ENCODE results near the gene HSD17B12.

HSD17B12 gene

DNA sequence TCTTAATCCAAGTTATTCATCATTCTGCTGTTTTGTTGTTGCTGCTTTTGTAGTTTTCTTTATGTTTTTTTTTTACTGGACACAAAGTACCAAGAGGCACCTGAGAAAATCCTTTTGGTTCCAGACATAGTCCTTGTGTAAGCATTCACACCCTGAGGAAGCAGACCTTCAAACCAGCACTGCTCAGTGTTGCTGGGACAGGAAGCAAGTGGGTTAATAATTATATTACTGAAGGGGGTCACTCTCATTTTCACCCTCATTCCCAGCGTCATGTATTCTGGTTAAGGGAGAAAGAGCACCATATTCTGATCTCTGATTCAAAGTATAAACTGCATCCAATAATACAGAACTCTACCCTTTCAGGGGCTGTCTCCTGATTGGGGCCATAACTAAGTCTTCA, 194.2 kb downstream of the HSD17B12 start:
- no peak for DNase-seq

DNA sequence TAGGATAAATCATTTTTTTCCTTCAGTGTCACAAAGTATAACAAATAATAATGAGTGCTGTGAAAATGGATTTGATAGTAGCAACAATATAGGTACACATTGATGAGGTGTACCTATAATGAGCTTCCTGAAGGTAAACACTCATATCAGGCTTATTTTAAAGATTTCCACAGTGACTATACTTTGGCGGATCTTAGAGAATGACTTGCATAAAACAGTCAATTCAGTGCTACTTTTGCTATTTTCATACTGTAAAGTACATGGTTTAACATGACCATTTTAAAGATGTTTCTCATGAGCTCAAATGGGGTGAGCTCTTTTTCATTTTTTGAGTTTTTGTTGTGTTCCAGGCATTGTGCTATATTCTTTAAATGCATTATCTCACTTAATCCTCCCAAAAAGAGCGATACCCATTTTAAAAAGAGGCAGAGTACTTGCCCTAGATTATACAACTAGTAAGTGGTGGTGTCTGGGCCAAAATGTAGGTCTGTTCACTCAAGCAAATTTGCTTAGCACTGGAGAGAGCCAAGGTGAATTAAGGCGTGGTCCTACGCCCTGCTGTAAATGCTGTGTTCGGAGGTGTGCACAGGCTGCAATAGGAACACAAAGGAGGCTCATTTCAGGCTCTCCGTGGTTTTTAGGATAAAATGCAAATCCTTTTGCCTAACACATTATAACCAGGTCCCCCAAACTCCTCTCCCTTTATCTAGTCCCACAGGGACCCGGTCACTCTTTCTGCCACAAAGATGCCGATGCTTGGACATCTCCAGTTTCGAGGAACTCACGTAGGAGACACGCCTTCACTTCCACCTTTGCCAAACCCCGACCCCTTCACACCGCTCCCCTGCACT, 199.5 kb downstream of the HSD17B12 start:
- no peak for DNase-seq

DNA sequence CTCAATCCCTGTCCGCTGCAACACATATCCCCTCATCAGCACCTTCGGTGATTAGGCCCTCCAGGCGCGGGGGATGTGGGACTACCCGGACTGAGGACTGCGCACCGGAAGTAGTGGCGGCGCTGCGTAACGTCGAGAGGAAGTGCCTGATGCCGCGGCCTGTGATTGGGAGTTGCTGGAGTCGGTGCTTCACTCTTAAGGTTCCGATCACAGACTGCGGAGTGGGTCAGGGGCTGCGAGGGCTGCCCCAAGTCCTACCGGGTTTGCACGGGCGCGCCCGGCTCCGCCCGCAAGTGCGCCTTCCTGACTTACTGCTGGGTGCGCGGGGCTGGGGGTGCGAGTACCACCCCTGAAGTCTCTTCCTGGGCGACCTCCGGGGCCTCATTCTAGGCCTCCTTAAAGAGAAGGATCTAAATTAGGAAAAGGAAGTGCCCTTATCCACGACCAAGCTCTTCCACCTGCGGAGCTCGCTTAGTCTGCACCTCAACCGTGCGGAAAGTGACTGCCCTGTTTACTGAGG, 200.2 kb downstream of the HSD17B12 start, which contains the start of gene ALKBH3:
Gene ALKBH3, plus strand, starts transcription at position 192 of the 520 bp plus-strand sequence. CDS start 1,822 bp downstream, outside the sequence.
- DNase-seq, result peak; percentile 90

DNA sequence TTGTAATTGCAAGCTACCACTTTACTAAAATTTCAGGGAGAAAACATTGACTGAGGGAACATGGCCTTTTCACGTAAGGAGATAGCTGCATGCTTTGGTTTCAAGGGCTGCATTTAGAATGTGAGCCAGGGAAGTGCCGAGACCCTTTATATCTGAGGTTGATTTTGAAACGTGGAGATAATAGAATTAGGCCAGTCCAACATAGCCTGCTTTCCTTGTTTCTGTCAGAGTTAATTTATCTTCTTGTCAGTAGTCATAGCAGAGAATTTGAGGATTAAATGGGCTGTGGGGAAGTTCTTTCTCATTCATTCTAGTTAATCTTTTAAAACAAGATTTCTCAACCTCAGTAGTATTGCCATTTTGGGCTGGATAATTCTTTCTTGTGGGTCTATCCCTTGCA, 212.3 kb downstream of the HSD17B12 start:
- no peak for DNase-seq

- DNase-seq, result no peak
Observed at GRCh38 chr11:43894546-43894945, 214.0 kb downstream of the HSD17B12 start.

DNA sequence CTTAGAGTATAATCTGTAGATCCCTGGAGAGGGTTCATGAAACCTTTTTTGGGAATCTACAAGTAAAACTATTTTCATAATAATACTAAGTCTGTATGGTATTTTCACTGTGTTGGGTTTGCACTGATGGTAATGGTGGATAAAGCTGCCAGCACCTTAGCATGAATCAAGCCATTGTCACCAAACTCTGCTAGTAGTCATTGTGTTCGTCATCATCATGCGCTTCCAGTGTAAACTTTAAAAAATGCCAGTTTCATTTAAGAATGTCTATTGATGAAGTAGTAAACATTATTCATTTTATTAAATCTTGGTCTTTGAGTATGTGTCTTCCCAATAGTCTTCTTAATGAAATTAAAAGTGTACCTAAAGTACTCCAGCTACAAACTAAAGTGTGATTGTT, 215.1 kb downstream of the HSD17B12 start:
- DNase-seq, result no peak

DNA sequence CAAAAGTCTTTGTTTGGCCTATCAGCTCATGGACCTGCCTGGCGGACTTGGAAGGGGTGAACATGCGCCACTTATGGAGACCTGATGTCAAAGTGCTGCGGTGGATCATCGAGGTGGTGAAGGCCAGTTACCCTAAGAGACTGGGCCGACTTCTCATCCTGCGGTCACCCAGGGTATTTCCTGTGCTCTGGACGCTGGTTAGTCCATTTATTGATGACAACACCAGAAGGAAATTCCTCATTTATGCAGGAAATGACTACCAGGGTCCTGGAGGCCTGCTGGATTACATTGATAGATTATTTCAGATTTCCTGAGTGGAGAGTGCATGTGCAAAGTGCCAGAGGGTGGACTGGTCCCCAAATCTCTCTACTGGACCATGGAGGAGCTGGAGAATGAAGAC, 218.0 kb downstream of the HSD17B12 start:
- no peak for DNase-seq

DNA sequence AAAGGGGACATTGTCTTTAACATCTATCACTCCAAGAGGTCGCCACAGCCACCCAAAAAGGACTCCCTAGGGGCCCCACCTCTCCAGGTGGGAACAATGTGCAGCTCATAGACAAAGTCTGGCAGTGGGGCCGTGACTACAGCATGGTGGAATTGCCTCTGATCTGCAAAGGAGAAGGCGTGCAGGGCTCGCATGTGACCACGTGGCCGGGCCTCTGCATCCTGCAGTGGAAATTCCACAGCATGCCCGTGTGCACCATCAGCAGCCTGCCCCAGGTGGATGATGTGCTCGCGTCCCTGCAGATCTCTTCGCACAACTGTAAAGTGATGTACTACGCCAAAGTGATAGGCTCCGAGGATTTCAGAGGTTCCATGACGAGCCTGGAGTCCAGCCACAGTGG, 218.6 kb downstream of the HSD17B12 start:
- no peak for DNase-seq

GRCh38 chr11:43901551-43901950, 221.0 kb downstream of the HSD17B12 start:
- no peak for DNase-seq

DNA sequence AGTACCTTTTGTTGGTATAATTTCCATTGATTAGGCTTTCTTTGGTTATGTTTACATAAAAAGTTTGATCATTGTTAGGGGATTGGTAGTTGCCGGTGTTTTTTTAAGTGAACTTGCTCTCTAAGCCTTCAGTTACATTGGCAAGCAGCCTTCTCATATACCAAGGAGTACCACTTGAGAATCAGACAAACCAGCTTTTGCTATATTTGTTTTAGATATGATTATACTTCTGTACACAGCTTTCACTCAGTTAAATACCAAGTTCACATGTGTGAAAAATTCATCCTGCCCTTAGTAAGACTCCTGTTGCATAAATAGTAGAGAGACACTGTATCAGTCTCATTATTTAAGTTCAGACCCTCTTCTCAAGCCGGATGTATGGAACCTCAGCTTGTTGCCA, 222.5 kb downstream of the HSD17B12 start:
- DNase-seq, result no peak

GRCh38 chr11:43903969-43904368, 223.4 kb downstream of the HSD17B12 start:
- DNase-seq, result no peak

GRCh38 chr11:43904742-43905535, 224.4 kb downstream of the HSD17B12 start:
- DNase-seq, result no peak

DNA sequence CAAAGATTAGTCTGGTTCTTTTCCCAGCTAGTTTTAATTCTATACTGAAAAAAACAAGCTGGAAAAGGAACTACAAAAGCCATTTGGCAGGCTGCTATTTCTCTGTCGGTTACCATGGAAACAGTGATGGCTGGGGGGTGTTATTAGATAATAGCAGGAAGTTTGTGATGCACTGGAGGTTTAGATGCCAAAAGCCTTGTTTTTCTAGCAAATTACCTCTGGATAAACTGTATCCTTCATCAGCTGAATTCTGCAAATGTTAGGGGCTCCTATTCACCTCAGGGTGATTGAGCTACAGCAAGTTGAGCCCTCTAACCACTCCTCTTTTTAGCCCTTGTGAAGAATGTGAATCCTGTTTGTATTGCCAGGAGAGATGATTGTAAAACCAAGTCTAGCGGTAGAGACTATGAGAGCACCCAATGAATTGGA, 225.3 kb downstream of the HSD17B12 start:
- no peak for DNase-seq

All from activated gamma-delta T cell treated with Interleukin-2 at 50 U/mL for 16 hours (primary cell).